Activated CD8-positive, alpha-beta memory T cell treated with anti-CD3 and anti-CD28 coated beads, Interleukin-2, amount 50 U/mL, for 1 hour (primary cell): ENCODE measurements around the gene TGFBR1.

ENCODE experiments used
- DNase-seq: peaks from one replicate; pipeline ENCODE4 v3.0.0-alpha.2; 2020; ENCODE audit errors: extremely low read depth

Gene TGFBR1

GRCh38 chr9:99107421-99107820 lies 2.5 kb downstream of the TGFBR1 start:
- DNase-seq, result no peak

GRCh38 chr9:99108131-99108530 lies 3.2 kb downstream of the TGFBR1 start:
- no peak for DNase-seq

- no peak for DNase-seq
These were observed 4.6 kb downstream of the TGFBR1 start for GRCh38 chr9:99109522-99109921.

DNA sequence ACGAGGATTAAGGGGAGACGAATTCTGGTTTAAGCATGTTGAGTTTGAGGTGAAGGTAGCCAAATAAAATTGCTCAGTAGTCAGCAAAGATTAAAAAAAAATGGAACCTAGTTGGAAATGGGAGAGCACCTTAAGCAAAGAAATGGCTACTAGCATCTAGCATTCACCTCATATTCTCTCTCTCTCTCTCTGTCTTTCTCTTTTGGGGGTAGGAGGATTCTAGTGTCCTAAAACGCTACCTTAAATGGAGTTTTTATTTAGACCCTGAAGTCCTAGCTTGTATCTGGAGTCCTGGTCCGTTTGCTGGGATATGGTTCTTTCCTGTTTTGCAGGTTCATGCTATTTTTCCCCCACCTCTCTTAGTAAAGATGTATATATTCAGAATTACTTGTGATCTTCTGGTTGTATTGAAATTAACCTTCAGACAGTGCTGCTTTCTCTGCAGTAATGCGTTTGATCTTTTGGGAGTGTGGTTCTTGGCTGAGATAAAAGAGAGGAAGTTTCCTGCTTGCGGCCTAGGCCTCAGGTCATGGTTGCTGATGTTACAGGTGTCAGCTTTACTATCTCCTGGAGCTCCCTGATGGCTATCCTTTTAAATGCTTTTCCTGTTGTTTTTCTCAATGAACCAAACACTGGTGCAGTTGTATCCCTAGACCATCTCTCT lies 8.0 kb downstream of the TGFBR1 start:
- DNase-seq, result no peak

DNA sequence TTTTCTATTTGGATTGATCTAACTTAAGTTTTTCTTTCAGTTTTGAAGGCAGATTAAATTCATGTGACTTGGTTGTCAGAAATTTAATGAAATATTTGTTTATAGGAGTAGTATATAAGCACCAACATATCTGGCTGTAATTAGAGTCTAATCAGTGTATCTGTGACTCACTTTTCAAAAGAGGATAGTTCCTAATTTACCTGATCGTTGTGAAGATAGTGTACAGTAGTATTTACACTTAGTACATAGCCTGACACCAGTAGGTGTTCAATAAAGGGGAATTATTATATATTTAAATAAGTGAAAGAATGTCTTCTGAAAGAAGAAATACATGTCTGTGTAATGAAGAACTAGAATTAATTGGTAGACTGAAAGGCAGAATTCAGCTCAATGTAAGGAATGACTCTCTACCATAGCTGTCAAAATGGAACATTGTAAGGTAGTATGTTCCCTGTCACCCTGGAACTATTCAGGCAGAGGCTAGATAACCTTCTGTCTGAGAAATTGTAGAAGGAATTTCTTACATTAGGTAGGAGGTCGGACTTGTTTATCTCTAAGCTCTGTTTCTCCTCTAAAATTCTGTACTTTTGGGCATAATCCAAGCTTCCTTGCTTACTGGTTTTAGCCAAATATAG lies 8.6 kb downstream of the TGFBR1 start:
- DNase-seq, result no peak

DNA sequence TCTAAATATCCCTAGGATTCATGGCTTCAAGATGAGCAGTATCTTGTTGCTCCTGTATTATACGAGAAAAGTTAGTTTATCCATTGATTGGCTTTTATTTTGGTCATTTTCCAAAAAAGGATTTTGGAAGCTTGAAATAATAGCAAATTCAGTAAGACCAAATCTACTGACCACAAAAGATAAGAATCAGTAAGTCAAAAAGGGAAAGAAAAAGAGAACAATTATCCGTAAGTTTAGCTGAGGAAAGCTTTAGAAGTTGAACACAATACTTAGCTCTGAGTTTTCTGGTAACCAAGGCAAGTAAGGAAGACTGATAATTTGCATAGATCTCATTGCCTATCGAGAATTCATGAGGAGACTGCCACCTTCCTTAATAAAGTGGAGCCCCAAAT lies 9.1 kb downstream of the TGFBR1 start:
- DNase-seq, result no peak

DNA sequence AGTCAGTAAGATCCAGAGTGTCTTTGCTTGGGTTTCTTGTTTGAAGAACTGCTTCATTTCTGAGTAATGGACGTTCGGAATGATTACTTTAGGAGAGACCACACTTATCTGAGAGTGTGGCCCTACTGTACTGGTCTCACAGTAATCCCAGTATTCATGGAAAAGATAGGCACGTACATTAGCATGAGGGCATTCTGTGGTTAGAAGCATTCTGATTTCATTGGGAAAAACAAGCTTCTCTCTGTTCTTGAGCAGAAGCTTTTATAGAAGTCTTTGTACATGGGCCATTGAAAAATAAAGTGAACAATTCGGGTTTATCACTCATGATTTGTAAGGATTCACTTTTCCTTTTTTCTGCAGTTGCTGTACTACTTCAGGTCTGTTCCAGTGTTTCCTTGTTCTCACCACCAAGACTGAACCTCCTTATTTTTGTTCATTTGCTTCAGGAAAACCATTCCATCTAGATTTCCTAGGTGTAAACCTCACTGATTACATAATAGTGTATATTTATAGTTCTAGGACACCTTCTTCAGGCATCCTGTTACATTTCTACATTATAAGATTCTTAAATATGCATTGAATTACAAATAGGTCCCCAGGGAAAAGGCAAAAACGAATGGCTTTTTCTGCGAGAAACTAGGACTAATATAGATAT lies 10.1 kb downstream of the TGFBR1 start:
- no peak for DNase-seq

DNA sequence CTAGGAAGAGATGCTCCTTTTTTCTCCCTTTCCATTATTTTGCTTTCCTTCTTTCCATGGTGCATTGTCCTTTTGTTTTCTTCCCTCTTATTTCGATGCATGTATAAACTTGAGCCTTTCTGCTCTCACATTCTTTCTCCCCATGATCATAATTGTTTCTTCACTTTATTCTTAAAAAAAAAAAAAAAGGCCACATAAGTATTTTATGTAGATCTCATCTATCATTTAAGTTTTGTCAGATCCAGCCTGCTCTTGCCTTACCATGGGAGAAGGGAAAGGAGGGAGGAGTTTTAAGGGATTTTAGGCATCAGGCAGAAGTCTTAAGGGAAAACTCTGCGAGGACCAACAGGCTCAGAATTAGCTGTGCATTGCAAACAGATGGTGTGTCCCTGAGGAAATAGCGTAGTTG lies 11.1 kb downstream of the TGFBR1 start:
- no peak for DNase-seq

- no peak for DNase-seq
These were observed 14.0 kb downstream of the TGFBR1 start for GRCh38 chr9:99118782-99119466.

DNA sequence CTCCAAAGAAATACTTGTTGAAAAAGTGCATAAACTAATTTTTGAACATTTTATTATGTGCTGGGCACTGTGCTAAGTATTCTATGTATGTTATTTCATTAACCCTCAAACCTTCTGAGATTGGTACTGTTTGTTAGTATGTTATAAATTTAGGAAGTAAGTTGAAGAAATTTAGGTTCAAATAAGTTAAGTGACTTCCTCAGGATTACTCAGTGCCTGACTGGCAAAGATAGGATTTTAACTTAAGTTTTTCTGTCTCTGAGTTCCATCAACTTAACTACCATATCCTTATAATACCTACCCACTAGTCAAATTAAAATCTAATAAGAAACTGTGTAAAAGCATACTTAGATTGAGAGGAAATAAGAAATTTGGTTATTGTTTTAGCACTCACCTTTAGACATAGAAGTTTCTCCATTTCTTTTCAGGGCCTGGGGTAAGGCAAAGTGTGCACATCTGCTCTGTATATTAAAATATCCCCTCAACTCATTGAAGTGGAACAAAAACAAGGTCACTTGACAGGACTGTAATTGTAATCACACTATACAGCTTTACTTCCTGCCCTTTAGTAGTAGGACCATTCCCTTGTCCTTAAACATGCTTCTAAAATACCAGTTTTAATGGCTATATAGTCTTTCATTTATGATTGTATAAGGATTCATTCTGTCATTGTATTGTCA lies 15.2 kb downstream of the TGFBR1 start:
- no peak for DNase-seq

DNA sequence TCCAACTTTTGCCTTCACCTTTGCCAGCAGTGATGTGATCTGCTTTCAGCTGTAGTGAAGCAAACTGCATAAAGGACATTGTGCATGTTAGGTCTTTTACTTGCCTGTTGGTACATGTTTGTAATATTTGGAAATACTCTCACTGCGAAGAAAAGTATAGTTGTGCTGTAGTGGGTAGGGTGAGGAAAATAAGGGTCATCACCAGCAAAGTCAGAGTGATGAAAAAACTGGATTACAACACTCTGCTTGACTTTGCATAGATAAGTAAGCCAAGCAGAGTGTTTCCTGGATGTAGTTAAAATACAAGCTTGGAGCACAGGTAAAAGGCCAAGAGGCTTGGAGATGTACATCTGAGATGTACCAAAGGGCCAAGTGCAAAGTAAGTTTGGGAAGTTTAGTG lies 16.7 kb downstream of the TGFBR1 start:
- DNase-seq, result no peak

GRCh38 chr9:99124534-99125255 lies 19.8 kb downstream of the TGFBR1 start:
- no peak for DNase-seq

- no peak for DNase-seq
These were observed 20.5 kb downstream of the TGFBR1 start for GRCh38 chr9:99125446-99125845.

DNA sequence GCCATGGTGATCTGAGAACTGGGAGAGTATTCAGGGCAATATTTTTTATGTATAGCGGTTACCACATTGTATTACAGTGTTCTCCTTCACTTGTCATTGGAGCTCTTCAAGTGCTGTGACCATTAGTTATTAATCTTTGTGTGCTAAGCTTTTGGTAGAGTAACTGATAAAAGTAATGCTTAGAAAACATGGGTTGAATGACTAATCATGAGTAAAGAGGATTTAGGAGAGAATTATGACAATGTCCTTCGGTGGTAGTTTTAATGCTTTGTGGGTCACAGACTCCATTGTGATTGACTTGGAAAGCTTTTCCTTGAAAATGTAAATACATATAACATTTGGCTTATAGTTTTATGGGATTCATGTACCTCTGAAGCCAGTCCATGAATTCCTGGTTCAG lies 21.4 kb downstream of the TGFBR1 start:
- no peak for DNase-seq

DNA sequence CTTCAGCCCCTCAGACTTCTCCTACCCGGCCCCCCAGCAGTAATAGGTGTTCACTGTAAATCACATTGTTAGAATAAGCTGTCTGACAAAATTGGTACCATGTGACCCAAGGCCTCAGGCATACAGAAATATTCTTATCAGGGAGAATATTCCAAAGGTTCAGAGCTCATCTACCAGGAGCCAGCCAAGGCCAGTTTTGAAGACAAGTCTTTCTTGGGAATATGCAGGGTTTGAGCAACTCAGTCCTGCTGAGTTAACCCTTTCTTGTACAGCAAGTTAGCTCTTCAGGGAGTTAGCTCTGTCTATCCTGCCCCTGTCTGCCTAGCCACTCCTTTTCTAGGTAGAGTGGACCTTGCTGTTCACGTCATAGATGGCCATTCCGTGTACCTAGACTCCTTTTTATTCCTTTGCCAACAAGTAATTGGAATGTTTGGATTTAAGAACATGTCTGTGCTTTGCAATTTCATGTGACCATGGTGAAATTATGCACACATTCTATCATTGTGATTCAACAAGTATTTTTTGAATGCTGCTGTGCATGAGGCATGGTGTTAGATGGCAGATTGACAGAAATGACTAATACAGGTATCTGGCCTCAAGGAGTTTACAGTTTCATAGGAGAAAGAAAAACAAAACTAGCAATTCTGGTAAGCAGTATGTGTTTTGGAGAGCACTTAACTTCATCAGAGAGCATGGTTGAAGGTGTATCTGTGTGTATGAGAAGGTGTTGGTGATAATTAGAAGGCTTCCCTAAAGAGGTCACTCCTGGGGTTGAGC lies 22.6 kb downstream of the TGFBR1 start:
- DNase-seq, result no peak

DNA sequence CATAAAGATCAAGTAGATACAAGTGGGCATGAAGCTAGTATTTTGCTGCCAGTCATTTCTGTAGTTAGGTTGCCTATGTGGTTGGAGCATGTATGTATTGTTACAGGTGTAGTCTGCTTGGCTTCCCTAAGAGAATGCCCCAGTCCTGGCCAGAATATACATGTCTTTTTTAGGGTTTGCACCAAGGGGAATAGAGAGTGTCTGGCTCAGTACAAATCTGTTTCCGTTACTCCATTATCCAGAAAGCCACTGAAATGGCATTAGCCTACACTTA lies 23.2 kb downstream of the TGFBR1 start:
- DNase-seq, result no peak

DNA sequence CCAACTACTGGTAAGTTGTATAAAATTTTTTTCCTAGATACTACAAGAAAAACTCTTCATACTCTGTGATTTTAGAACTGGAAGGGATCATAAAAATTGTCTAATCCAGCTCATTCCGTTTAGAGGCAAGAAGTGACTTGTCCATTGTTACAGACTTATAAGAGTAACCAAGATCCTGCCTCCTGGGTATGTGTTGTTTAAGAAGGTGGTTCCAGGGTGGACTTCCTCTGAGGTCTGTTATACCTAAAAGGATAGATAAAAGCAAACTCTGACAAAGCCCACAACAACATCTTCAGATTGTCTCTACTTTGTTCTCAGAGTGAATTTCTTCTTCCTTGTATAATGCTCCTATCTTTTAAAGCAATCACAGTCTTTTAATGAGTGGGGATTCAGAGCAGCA lies 24.2 kb downstream of the TGFBR1 start:
- no peak for DNase-seq

DNA sequence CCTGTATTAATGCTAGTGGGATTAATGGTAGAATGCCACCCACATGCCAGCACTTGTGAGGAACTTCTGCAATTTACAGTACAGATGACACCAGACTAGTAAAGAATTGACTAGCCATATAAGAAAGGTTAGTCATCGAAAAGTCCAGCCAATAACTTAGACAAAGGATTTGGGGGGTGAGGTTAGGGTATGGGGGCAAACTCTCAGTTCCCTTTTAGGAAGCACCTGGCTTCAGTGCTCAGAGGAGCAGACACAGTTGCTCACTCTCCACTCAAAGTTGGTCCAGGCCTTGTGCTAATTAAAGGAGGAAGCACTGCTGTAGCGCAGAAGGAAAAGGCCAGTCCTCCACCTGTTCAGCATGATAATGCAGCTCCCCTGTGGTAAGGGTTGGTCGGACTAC lies 25.2 kb downstream of the TGFBR1 start:
- no peak for DNase-seq

DNA sequence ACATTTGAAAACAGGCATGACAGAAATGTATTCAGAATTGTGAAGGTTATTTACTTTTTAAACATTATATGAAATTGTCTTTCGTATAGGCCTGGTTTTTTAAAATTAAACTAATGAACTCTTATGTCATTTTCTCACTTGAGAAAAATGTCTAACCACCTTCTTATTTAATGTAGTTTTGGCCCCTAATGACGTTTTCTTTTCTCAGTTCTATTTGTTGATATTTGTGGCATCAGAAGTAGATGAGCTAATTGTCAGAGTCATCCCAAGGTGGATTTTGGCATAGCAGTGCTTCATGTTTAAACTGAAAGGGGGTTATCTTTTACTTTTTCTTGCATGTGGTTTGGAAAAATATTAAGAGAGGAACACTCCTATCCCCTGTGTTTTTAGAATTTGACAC lies 28.2 kb downstream of the TGFBR1 start:
- no peak for DNase-seq

DNA sequence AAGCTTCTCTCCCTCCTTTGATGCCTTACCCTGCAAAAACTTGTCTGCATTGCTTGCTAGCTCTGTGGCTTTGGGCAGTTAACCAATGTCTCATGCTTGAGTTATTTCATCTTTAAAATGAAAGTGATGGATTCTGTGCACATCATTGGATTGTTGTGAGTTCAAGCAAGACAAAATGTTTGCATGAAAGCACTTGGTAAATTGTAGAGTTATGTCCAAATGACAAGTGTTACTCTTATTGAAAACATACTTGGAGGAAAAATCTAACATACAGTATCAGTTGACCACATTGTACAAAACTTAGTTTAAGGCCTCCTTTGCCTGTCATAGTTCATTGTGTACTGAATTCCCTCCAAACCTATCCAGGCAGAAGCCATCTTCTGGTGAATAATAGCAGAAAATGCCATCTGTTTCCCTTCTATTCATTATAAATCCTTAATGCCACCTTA lies 30.0 kb downstream of the TGFBR1 start:
- DNase-seq, result no peak

- no peak for DNase-seq
These were observed 30.5 kb downstream of the TGFBR1 start for GRCh38 chr9:99135456-99135855.
